Adrenal gland (tissue), 5 donors: Measurements from ENCODE around the gene INSR.

Source experiments
- CTCF ChIP-seq, 6 experiments: fragments of 450-650 bp in 4 of 6; fragments of 200-600 bp in 2 of 6; sonication (generic) in 1 of 6; IDR thresholded peaks; 1 replicate in 5 of 6; 2 replicates in 1 of 6; pipeline versions ENCODE4 v1.5.1 to v1.8.0; 2016 to 2021; ENCODE audit warnings: antibody characterized with exemption in 6 of 6, mild to moderate bottlenecking in 2 of 6, moderate library complexity in 1 of 6
- POLR2A ChIP-seq, 2 donors: fragments of 450-650 bp; IDR thresholded peaks; one replicate each; pipeline ENCODE4 v1.6.1; 2017; ENCODE audit warnings: antibody characterized with exemption in 2 of 2, mild to moderate bottlenecking in 2 of 2, moderate library complexity in 1 of 2
- donor health status: DM: no; HTN: no; CAD: no.

DNA sequence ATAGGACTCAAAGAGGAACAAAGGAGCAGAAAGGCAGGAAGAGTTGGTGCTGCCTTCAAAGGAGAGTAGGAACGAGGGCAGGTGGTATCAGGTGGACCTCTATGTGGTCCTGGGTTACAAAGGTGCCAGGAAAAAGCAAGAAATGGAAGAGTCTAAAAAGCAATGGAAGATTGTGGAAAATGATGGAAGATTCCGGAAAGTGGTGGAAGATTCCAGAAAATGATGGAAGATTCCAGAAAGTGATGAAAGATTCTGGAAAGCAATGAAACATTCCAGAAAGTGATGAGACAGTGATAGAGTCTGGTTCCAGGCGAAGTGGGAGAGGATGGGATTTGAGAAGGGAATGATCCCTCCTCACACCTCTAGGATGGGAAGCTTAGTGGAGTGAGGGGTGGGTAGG, 169.4 kb downstream of the INSR start:
- TF ChIP-seq CTCF (IDR thresholded peaks at IDR 0.05) (no peak), POLR2A (IDR thresholded peaks at IDR 0.05) (no peak)
